Transverse colon (tissue), 4 donors: ENCODE results near the gene KIR2DL1. TPM values are rescaled to one million over a fixed set of nuclear protein-coding genes. Genes with fewer than 3 reads are reported as not detected.
"Not testable (repeated sequence)": the region's sequence is repeated elsewhere in the genome, so short reads cannot be mapped to it uniquely, and the experiment has no call there.

ENCODE experiments used
- DNase-seq: peaks from one replicate; pipeline ENCODE4 v3.0.0-alpha.2; 2019
- H3K27ac ChIP-seq, 4 donors: fragments of 200-600 bp; sonication (generic); 2 replicates each; pipeline ENCODE4 v1.5.1; 2016 to 2018; ENCODE audit warnings: inconsistent platforms in 4 of 4
- H3K27me3 ChIP-seq: fragments of 200-600 bp; sonication (generic); 2 replicates; pipeline ENCODE4 v1.5.1; 2017; ENCODE audit warnings: inconsistent platforms
- H3K36me3 ChIP-seq, 4 donors: fragments of 200-600 bp; sonication (generic); 2 replicates each; pipeline ENCODE4 v1.5.1; 2017 to 2019; ENCODE audit warnings: inconsistent platforms in 4 of 4
- H3K4me1 ChIP-seq, 4 donors: fragments of 200-600 bp; sonication (generic); 2 replicates each; pipeline ENCODE4 v1.5.1; 2017 to 2020; ENCODE audit warnings: inconsistent platforms in 4 of 4
- H3K4me3 ChIP-seq, 4 donors: fragments of 200-600 bp; sonication (generic); 1 replicate in 1 of 4; 2 replicates in 3 of 4; pipeline versions ENCODE4 v1.5.1 to v1.6.1; 2017 to 2019; ENCODE audit warnings: inconsistent platforms in 4 of 4
- H3K9me3 ChIP-seq, 2 donors: fragments of 200-600 bp; sonication (generic); 2 replicates each; pipeline ENCODE4 v1.5.1; 2017 to 2019; ENCODE audit warnings: inconsistent platforms in 2 of 2
- CTCF ChIP-seq, 5 experiments: fragments of 200-600 bp in 3 of 5; fragments of 450-650 bp in 2 of 5; sonication (generic) in 3 of 5; IDR thresholded peaks; 1 replicate in 2 of 5; 2 replicates in 3 of 5; pipeline ENCODE4 v1.5.1; 2016 to 2017; ENCODE audit warnings: antibody characterized with exemption in 5 of 5, inconsistent platforms in 3 of 5, mild to moderate bottlenecking in 2 of 5, moderate library complexity in 1 of 5
- EP300 ChIP-seq: sonication (generic); formaldehyde crosslinking; IDR thresholded peaks from one replicate; pipeline ENCODE4 v1.6.1; 2017; ENCODE audit warnings: antibody characterized with exemption, low read depth
- POLR2A ChIP-seq: fragments of 450-650 bp; IDR thresholded peaks from one replicate; pipeline ENCODE4 v1.6.1; 2016; ENCODE audit warnings: antibody characterized with exemption, mild to moderate bottlenecking, moderate library complexity
- POLR2AphosphoS5 ChIP-seq, 3 donors: sonication (generic); formaldehyde crosslinking; IDR thresholded peaks; one replicate each; pipeline ENCODE4 v1.6.1; 2016; ENCODE audit warnings: antibody characterized with exemption in 3 of 3
- WGBS, 2 donors: methylation state at CpG; one replicate each; pipeline ENCODE4 v1.1.5; 2018; ENCODE audit warnings: low coverage in 1 of 2; 5-methylcytosine and 5-hydroxymethylcytosine counted together
- in situ Hi-C, 4 donors: fragments of 200-750 bp; cut with MboI; loops; one replicate each; pipeline versions ENCODE4 v1.15.0 to v1.15.1; 2017; ENCODE audit warnings: low sequenced_read_pairs in 3 of 4, low pct_ligation_motif_present in 1 of 4, low pct_unique_long_range_greater_than_20kb in 1 of 4
- intact Hi-C: fragments of 100-400 bp; cut with DNase I; formaldehyde crosslinking; loops from one replicate; pipeline ENCODE4 v1.15.1; 2023; ENCODE audit warnings: low total_unique reads
- total RNA-seq, 4 donors: library from RNA; depleted of rRNA; stranded (reverse); fragments of >200 nt; gene quantifications; one replicate each; pipeline ENCODE4 v1.1.0, GENCODE V29; 2016

Gene KIR2DL1
- total RNA-seq, 4 donors from 2014 or later = not detected

GRCh38 chr19:54728167-54728566 lies 41.4 kb upstream of the KIR2DL1 start:
- intact Hi-C loops = no loop called here
- no peaks in the 10 kb centered on the region for H3K36me3 ChIP-seq
- WGBS, 2 donors = 14 to 67% methylated on average over 1 to 3 of the region's 3 CpGs
- H3K4me1 ChIP-seq = no peaks in the 10 kb centered on the region
- H3K27ac ChIP-seq = no peak overlapping the region
- TF ChIP-seq POLR2A (no peak), CTCF (IDR thresholded peaks at IDR 0.05) (no peak), POLR2AphosphoS5 (IDR thresholded peaks at IDR 0.05) (no peak), EP300 (no peak)
- H3K27me3 ChIP-seq = no peaks in the 10 kb centered on the region
- no peak for DNase-seq
- in situ Hi-C loops = no loop called here
- no peak overlapping the region for H3K4me3 ChIP-seq
- H3K9me3 ChIP-seq = no peaks in the 10 kb centered on the region

- TF ChIP-seq CTCF (IDR thresholded peaks at IDR 0.05) (no peak), POLR2AphosphoS5 (IDR thresholded peaks at IDR 0.05) (no peak), EP300 (no peak), POLR2A (no peak)
- Histone ChIP-seq H3K9me3 (no peaks in the 10 kb centered on the region), H3K27ac (no peak overlapping the region), H3K36me3 (no peaks in the 10 kb centered on the region), H3K4me3 (no peak overlapping the region), H3K4me1 (no peaks in the 10 kb centered on the region), H3K27me3 (no peaks in the 10 kb centered on the region)
- in situ Hi-C loops (no loop called here), intact Hi-C loops (no loop called here)
- no peak for DNase-seq
- 77% methylated on average over 14 of the region's 15 CpGs; no CpG with 5 or more reads in 1 of the 2 donors for WGBS, 2 donors
Observed at GRCh38 chr19:54729416-54730188, 40.0 kb upstream of the KIR2DL1 start.

GRCh38 chr19:54731191-54731590 lies 38.4 kb upstream of the KIR2DL1 start:
- WGBS, 2 donors = 20 to 63% methylated on average over 3 to 8 of the region's 8 CpGs
- no peaks in the 10 kb centered on the region for H3K27me3 ChIP-seq
- no peak for DNase-seq
- no peaks in the 10 kb centered on the region for H3K9me3 ChIP-seq
- no peak overlapping the region for H3K4me3 ChIP-seq
- H3K27ac ChIP-seq = no peak overlapping the region
- in situ Hi-C loops (no loop called here), intact Hi-C loops (no loop called here)
- TF ChIP-seq EP300 = no peak
- TF ChIP-seq CTCF (IDR thresholded peaks at IDR 0.05) = no peak
- TF ChIP-seq POLR2A = no peak
- no peak for TF ChIP-seq POLR2AphosphoS5 (IDR thresholded peaks at IDR 0.05)
- H3K36me3 ChIP-seq = no peaks in the 10 kb centered on the region
- no peaks in the 10 kb centered on the region for H3K4me1 ChIP-seq

- H3K4me3 ChIP-seq, in situ Hi-C loops, H3K27me3 ChIP-seq, H3K36me3 ChIP-seq, intact Hi-C loops, H3K4me1 ChIP-seq, H3K27ac ChIP-seq, H3K9me3 ChIP-seq, DNase-seq: not testable (repeated sequence)
- WGBS, 2 donors = 90 to 93% methylated on average over 16 of the region's 16 CpGs
Observed at GRCh38 chr19:54738306-54738705, 31.3 kb upstream of the KIR2DL1 start, which contains the start of gene KIR2DL3. Gene KIR2DL3, plus strand, starts transcription at chr19:54738513. Its CDS starts 33 bp downstream, at chr19:54738546.

GRCh38 chr19:54738715-54739114 lies 30.9 kb upstream of the KIR2DL1 start:
- intact Hi-C loops = no loop called here
- Histone ChIP-seq H3K27ac (no peak overlapping the region), H3K4me3 (no peak overlapping the region), H3K4me1 (no peaks in the 10 kb centered on the region), H3K27me3 (no peaks in the 10 kb centered on the region), H3K9me3 (no peaks in the 10 kb centered on the region), H3K36me3 (no peaks in the 10 kb centered on the region)
- DNase-seq = no peak
- TF ChIP-seq CTCF (IDR thresholded peaks at IDR 0.05) (no peak), POLR2AphosphoS5 (IDR thresholded peaks at IDR 0.05) (no peak), EP300 (no peak), POLR2A (no peak)
- in situ Hi-C loops = no loop called here
- WGBS, 2 donors = 74 to 75% methylated on average over 1 of the region's 1 CpG
